DMS153 treated with DMSO at 0.1 percent for 48 hours (cell line): Measurements from ENCODE around the gene BLTP3A.

Experiments used
- DNase-seq: peaks from one replicate; lab custom pipeline; 2025; ENCODE audit not compliant: unreplicated experiment; lab: John Stamatoyannopoulos, UW

Gene BLTP3A

DNA sequence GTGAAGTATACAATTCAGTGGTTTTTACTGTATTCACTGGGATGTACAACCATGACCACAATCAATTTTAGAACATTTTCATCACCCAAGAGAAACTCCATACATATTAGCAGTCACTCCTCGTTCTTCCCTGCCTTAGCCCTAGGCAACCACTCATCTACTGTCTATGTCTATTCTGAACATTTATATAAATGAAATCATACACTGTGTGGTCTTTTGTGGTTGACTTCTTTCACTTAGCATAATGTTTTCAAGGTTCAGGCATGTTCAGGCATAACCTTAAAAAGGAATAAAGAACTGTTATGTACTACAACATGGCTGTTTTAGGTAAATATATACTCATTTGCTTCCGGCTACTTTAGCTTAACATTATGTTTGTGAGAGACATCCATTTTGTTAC is 37.3 kb downstream of the BLTP3A start:
- no peak for DNase-seq

DNA sequence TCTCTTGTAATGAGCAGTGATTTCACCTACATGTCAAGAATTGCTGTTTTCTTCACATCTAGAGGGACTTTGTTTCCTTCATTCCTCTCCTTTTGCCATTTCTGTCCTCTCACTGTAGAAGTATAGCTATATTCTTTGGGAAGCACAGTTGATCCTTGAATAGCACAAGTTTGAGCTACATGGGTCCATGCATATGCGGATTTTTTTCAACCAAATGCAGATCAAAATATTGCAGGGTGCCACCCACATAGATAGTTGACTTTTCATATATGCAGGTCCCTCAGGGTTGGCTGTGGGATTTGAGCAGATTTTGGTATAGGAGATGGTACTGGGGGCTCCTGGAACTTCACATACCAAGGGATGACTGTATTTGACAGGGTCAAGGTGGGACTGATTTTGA is 41.1 kb downstream of the BLTP3A start:
- no peak for DNase-seq

GRCh38 chr6:34834789-34835518 is 43.1 kb downstream of the BLTP3A start:
- DNase-seq: no peak

DNA sequence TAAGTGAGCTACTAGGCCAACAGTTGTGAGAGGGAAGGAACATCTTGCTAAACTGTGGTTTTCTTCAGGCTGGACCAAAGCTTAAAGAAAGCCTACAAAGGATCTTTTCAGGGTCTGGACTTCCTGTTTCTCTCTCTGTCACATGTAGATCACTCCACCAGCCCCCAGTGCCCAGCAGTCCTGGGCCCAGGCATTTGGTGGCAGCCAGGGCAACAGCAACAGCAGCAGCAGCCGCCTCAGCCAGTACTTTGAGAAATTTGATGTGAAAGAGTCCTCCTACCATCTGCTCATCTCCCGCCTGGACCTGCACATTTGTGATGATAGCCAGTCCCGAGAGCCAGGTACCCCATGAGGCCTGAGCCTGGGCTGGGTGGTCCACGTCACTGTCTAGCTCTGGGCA is 44.1 kb downstream of the BLTP3A start:
- no peak for DNase-seq

- DNase-seq: no peak
Observed at GRCh38 chr6:34836451-34836850, 44.6 kb downstream of the BLTP3A start.

DNA sequence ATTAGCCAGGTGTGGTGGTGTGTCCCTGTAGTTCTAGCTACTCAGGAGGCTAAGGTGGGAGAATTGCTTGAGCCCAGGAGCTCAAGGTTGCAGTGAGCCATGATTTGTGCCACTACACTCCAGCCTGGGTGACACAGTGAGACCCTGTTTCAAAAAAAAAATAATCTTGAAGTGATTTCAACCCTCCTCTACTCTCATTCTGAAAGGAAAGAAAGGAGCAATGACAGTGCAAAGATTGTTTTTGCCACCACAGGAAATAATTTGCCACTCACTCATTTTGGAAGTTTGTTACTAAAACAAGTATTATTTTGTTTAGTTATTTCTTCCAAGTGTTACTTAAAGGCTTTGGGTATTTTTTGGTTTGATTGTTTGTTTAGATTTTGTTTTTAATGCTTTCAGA is 45.6 kb downstream of the BLTP3A start:
- DNase-seq: no peak

GRCh38 chr6:34839666-34840352 is 47.9 kb downstream of the BLTP3A start:
- DNase-seq: no peak
